ENCODE measurements around the gene GMPR. TPM values are rescaled to one million over a fixed set of nuclear protein-coding genes. Genes with fewer than 3 reads are reported as not detected.
"Not testable (repeated sequence)": the region's sequence is repeated elsewhere in the genome, so short reads cannot be mapped to it uniquely, and the experiment has no call there.

Gene GMPR
- total and polyA plus RNA-seq, 7 donors = 2.8 to 26.5 (median 15.0) TPM

DNA sequence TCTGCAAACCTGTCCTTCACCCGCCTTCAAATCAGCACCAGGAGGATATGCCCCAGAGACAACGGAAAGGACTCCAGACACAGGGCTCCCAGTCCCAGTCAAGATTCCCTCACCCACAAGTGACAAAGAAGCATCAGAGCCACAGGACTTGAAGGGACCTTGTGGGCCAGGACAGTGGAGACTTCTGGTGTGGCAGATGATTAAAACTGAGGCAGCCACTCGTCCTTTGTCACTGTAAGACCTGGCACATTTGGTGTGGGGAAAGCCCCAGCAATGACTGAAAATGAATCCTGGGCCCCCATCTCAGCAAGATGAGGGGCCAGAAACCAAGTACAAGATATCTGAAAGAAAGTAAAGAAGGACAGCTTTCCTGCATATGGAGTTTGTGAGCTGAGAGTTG, 15.6 kb upstream of the GMPR start:
- WGBS, 2 donors = 85% methylated on average over 3 of the region's 3 CpGs
- H3K36me3 ChIP-seq = no peaks in the 10 kb centered on the region
- no peaks in the 10 kb centered on the region for H3K9me3 ChIP-seq
- H3K4me3 ChIP-seq = no peak overlapping the region
- H3K27me3 ChIP-seq = no peaks in the 10 kb centered on the region
- intact Hi-C loops (cut with DNase I) = no loop called here
- DNase-seq = no peak
- TF ChIP-seq CTCF (IDR thresholded peaks at IDR 0.05) (no peak), POLR2A (IDR thresholded peaks at IDR 0.05) (no peak), EP300 (IDR thresholded peaks at IDR 0.05) (no peak), POLR2AphosphoS5 (IDR thresholded peaks at IDR 0.05) (no peak)
- no peak overlapping the region for H3K27ac ChIP-seq
- H3K4me1 ChIP-seq = no peaks in the 10 kb centered on the region

DNA sequence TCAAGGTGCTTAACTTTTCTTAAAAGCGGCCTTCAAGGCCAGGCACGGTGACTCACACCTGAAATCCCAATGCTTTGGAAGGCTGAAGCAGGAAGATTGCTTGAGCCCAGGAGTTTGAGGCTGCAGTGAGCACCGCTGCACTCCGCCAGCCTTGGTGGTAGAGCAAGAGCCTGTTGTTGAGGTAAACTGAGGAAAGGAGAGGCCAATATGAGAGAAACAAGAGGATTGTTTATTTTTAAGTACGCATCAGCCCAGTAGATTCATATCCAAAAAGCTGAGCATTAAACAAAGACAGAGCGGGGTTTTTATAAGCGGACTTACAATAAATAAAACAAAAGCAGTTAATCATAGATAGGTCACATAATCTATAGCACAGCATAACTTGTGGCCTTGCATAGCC, 15.0 kb upstream of the GMPR start:
- Histone ChIP-seq H3K27ac (no peak overlapping the region), H3K4me3 (no peak overlapping the region), H3K27me3 (no peaks in the 10 kb centered on the region), H3K9me3 (no peaks in the 10 kb centered on the region), H3K4me1 (no peaks in the 10 kb centered on the region), H3K36me3 (no peaks in the 10 kb centered on the region)
- no peak for DNase-seq
- WGBS, 2 donors = 93 to 96% methylated on average over 7 of the region's 7 CpGs
- TF ChIP-seq POLR2AphosphoS5 (IDR thresholded peaks at IDR 0.05) (no peak), POLR2A (IDR thresholded peaks at IDR 0.05) (no peak)
- intact Hi-C loops (cut with DNase I) = no loop called here

GRCh38 chr6:16224409-16224808, 14.0 kb upstream of the GMPR start:
- H3K4me3 ChIP-seq = no peak overlapping the region
- TF ChIP-seq POLR2AphosphoS5 (IDR thresholded peaks at IDR 0.05) = no peak
- no peak for TF ChIP-seq POLR2A (IDR thresholded peaks at IDR 0.05)
- TF ChIP-seq EP300 (IDR thresholded peaks at IDR 0.05) = no peak
- no peak for TF ChIP-seq CTCF (IDR thresholded peaks at IDR 0.05)
- 60 to 88% methylated on average over 8 of the region's 8 CpGs for WGBS, 2 donors
- intact Hi-C loops (cut with DNase I) = no loop called here
- H3K27me3 ChIP-seq = no peaks in the 10 kb centered on the region
- no peak for DNase-seq
- no peak overlapping the region for H3K27ac ChIP-seq
- H3K9me3 ChIP-seq = no peaks in the 10 kb centered on the region
- H3K4me1 ChIP-seq = peaks cover 0 to 9% (median 6%) of the 10 kb centered on the region in 4 donors
- H3K36me3 ChIP-seq = no peaks in the 10 kb centered on the region

- DNase-seq; H3K27ac ChIP-seq; H3K27me3 ChIP-seq; H3K9me3 ChIP-seq; H3K4me3 ChIP-seq; intact Hi-C loops (cut with DNase I); H3K36me3 ChIP-seq: not testable (repeated sequence)
- peaks cover 0 to 17% (median 14%) of the 10 kb centered on the region in 4 donors for H3K4me1 ChIP-seq
- WGBS, 2 donors = 59 to 86% methylated on average over 3 of the region's 3 CpGs
These were observed 13.2 kb upstream of the GMPR start for GRCh38 chr6:16225062-16225731.

DNA sequence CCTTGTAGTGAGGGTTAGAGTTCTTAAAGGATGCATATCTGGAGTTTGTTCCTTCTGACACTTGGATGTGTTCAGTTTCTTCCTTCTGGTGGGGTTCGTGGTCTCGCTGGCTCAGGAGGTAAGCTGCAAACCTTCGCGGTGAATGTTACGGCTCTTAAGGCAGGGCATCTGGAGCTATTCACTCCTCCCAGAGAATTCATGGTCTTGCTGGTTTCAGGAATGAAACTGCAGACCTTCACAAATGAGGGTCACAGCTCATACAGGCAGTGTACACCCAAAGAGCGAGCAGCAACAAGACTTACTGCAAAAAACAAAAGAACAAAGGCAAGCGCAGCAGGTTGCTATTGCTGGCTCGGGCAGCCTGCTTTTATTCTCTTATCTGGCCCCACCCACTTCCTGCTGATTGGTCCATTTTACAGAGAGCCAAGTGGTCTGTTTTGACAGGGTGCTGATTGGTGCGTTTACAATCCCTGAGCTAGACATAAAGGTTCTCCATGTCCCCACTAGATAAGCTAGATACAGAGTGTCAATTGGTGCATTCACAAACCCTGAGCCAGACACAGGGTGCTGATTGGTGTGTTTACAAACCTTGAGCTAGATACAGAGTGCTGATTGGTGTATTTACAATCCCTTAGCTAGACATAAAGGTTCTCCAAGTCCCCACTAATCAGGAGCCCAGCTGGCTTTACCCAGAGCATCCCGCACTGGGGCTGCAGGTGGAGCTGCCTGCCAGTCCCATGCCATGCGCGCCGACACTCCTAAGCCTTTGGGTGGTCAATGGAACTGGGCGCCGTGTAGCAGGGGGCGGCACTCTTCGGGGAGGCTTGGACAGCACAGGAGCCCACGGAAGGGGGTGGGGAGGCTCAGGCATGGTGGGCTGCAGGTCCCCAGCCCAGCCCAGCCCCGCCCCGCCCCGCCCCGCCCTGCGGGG, 12.0 kb upstream of the GMPR start:
- H3K4me1 ChIP-seq = peaks cover 0 to 19% (median 15%) of the 10 kb centered on the region in 4 donors
- H3K9me3 ChIP-seq; H3K27me3 ChIP-seq; H3K27ac ChIP-seq; H3K36me3 ChIP-seq; H3K4me3 ChIP-seq; intact Hi-C loops (cut with DNase I); DNase-seq: not testable (repeated sequence)
- WGBS, 2 donors = 89 to 90% methylated on average over 23 of the region's 23 CpGs

DNA sequence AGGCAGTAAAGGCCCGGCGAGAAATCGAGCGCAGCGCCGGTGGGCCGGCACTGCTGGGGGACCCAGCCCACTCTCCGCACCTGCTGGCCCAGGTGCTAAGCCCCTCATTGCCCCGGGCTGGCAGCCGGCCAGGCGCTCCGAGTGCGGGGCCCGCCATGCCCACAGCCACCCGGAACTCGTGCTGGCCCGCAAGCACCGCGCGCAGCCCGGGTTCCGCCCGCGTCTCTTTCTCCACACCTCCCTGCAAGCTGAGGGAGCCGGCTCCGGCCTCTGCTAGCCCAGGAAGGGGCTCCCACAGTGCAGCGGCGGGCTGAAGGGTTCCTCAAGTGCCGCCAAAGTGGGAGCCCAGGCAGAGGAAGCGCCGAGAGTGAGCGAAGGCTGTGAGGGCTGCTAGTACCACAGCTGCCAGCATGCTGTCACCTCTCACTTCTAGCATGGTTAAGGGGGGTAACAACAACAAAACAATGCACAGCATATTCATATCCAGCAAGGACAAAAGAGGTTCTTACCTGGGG, 11.3 kb upstream of the GMPR start:
- no peak overlapping the region for H3K27ac ChIP-seq
- no peaks in the 10 kb centered on the region for H3K36me3 ChIP-seq
- H3K4me1 ChIP-seq = peaks cover 0 to 19% (median 15%) of the 10 kb centered on the region in 4 donors
- DNase-seq = no peak
- H3K27me3 ChIP-seq = no peaks in the 10 kb centered on the region
- intact Hi-C loops (cut with DNase I) = no loop called here
- 85 to 93% methylated on average over 32 of the region's 32 CpGs for WGBS, 2 donors
- no peak overlapping the region for H3K4me3 ChIP-seq
- H3K9me3 ChIP-seq = no peaks in the 10 kb centered on the region
- TF ChIP-seq POLR2A (IDR thresholded peaks at IDR 0.05) (no peak), EP300 (IDR thresholded peaks at IDR 0.05) (no peak), POLR2AphosphoS5 (IDR thresholded peaks at IDR 0.05) (no peak), CTCF (IDR thresholded peaks at IDR 0.05) (no peak)
